H1 (cell line): Measurements from ENCODE around the gene SLC12A6. TPM values are rescaled to one million over a fixed set of nuclear protein-coding genes. Genes with fewer than 3 reads are reported as not detected.

Source experiments
- CTCF ChIA-PET: fragments of 300-600 bp; sonication (Branson Sonifier 250); formaldehyde crosslinking; loops from one replicate; lab custom pipeline; 2021; ENCODE audit not compliant: partially characterized antibody; lab: Charles Lee
- POLR2A ChIA-PET: fragments of 300-600 bp; sonication (Branson Sonifier 250); formaldehyde crosslinking; loops from one replicate; lab custom pipeline; 2021; ENCODE audit warnings: inconsistent platforms; ENCODE audit not compliant: partially characterized antibody; lab: Charles Lee
- DNase-seq, 2 experiments: peaks; one replicate each; pipeline versions ENCODE4 v3.0.0 to v3.0.0-alpha.2; 2010 to 2022; ENCODE audit warnings: low spot score in 2 of 2, low read depth in 1 of 2, mixed read lengths in 1 of 2
- FAIRE-seq: peaks from 2 replicates; lab custom pipeline; 2011; peaks lifted over from hg19 to GRCh38; lab: Jason Lieb, UNC
- H2AFZ ChIP-seq: 2 replicates; pipeline ENCODE4 v1.8.1; 2012; ENCODE audit warnings: low read length, inconsistent platforms
- H2AK5ac ChIP-seq: 2 replicates; pipeline ENCODE4 v1.6.1; 2013; ENCODE audit warnings: low read depth, low read length
- H2BK120ac ChIP-seq: replicated peaks from 2 replicates; pipeline ENCODE3; 2013; ENCODE audit warnings: low read depth, low read length, inconsistent platforms
- H2BK12ac ChIP-seq: 2 replicates; pipeline ENCODE4 v1.6.1; 2013; ENCODE audit warnings: low read depth, low read length
- H2BK15ac ChIP-seq: 2 replicates; pipeline ENCODE4 v1.6.1; 2013; ENCODE audit warnings: low read length
- H2BK20ac ChIP-seq: 2 replicates; pipeline ENCODE4 v1.6.1; 2013; ENCODE audit warnings: low read length
- H2BK5ac ChIP-seq: 2 replicates; pipeline ENCODE4 v1.6.1; 2013; ENCODE audit warnings: low read depth, low read length
- H3K14ac ChIP-seq: 2 replicates; pipeline ENCODE4 v1.6.1; 2013; ENCODE audit warnings: inconsistent platforms; ENCODE audit not compliant: insufficient read length
- H3K18ac ChIP-seq: 2 replicates; pipeline ENCODE4 v1.6.1; 2013; ENCODE audit warnings: low read length; ENCODE audit errors: extremely low read depth
- H3K23ac ChIP-seq: 2 replicates; pipeline ENCODE4 v1.6.1; 2013; ENCODE audit warnings: inconsistent platforms; ENCODE audit not compliant: insufficient read length
- H3K23me2 ChIP-seq: 2 replicates; pipeline ENCODE4 v1.6.1; 2013; ENCODE audit warnings: low read depth, low read length
- H3K27ac ChIP-seq: 2 replicates; pipeline ENCODE4 v1.6.1; 2011; ENCODE audit warnings: low read depth, low read length, inconsistent platforms
- H3K27me3 ChIP-seq, 4 experiments: replicated peaks in 1 of 4; 1 replicate in 1 of 4; 2 replicates in 3 of 4; pipeline versions ENCODE4 v1.6.1 to v1.8.1; 2011 to 2013; ENCODE audit warnings: low read length in 3 of 4, mild to moderate bottlenecking in 3 of 4, inconsistent platforms in 2 of 4, mixed read lengths in 2 of 4, moderate library complexity in 1 of 4; ENCODE audit not compliant: control insufficient read depth in 3 of 4, insufficient read depth in 3 of 4; ENCODE audit errors: extremely low read depth in 1 of 4
- H3K36me3 ChIP-seq, 4 experiments: 2 replicates each; pipeline versions ENCODE4 v1.6.1 to v1.8.1; 2011 to 2013; ENCODE audit warnings: mild to moderate bottlenecking in 4 of 4, low read length in 3 of 4, moderate library complexity in 2 of 4, control low read depth in 1 of 4, inconsistent platforms in 1 of 4; ENCODE audit not compliant: insufficient read depth in 4 of 4, control insufficient read depth in 2 of 4
- H3K4ac ChIP-seq: replicated peaks from 2 replicates; pipeline ENCODE3; 2013; ENCODE audit warnings: low read length, low read depth, mixed read lengths, inconsistent platforms; ENCODE audit not compliant: insufficient read length
- H3K4me1 ChIP-seq, 4 experiments: replicated peaks in 1 of 4; 1 replicate in 1 of 4; 2 replicates in 3 of 4; pipeline versions ENCODE4 v1.6.1 to v1.8.1; 2011 to 2013; ENCODE audit warnings: low read length in 3 of 4, inconsistent platforms in 2 of 4, mixed read lengths in 1 of 4; ENCODE audit not compliant: insufficient read depth in 4 of 4, control insufficient read depth in 3 of 4
- H3K4me2 ChIP-seq, 2 experiments: 2 replicates each; pipeline versions ENCODE4 v1.6.1 to v1.8.1; 2011 to 2013; ENCODE audit warnings: low read depth in 2 of 2, low read length in 2 of 2, control low read depth in 1 of 2, inconsistent platforms in 1 of 2, mild to moderate bottlenecking in 1 of 2; ENCODE audit not compliant: insufficient read depth in 1 of 2
- H3K4me3 ChIP-seq, 4 experiments: fragments of 200-600, 300-600 bp in 1 of 4; sonication (generic), shearing (Covaris generic), sonication (Bioruptor Twin) in 1 of 4; 2 replicates each; pipeline versions ENCODE4 v1.5.1 to v1.8.1; 2011 to 2016; ENCODE audit warnings: low read length in 4 of 4, low read depth in 3 of 4, control low read depth in 2 of 4, inconsistent platforms in 2 of 4, mild to moderate bottlenecking in 2 of 4, mixed read lengths in 1 of 4, moderate library complexity in 1 of 4; ENCODE audit not compliant: insufficient read depth in 2 of 4; ENCODE audit errors: extremely low read depth in 1 of 4
- H3K56ac ChIP-seq: replicated peaks from 2 replicates; pipeline ENCODE3; 2013; ENCODE audit warnings: low read depth, mild to moderate bottlenecking, mixed read lengths, low read length, inconsistent platforms; ENCODE audit not compliant: insufficient read length
- H3K79me1 ChIP-seq: 2 replicates; pipeline ENCODE4 v1.6.1; 2013; ENCODE audit warnings: low read depth, low read length, control low read depth
- H3K79me2 ChIP-seq, 2 experiments: 2 replicates each; pipeline versions ENCODE4 v1.6.1 to v1.8.1; 2012 to 2013; ENCODE audit warnings: low read length in 2 of 2, mild to moderate bottlenecking in 2 of 2, inconsistent platforms in 1 of 2; ENCODE audit not compliant: insufficient read depth in 2 of 2, control insufficient read depth in 1 of 2
- H3K9ac ChIP-seq, 4 experiments: replicated peaks in 1 of 4; 1 replicate in 1 of 4; 2 replicates in 3 of 4; pipeline versions ENCODE4 v1.6.1 to v1.8.1; 2011 to 2013; ENCODE audit warnings: low read depth in 3 of 4, low read length in 3 of 4, control low read depth in 2 of 4, mild to moderate bottlenecking in 2 of 4, moderate library complexity in 2 of 4, inconsistent platforms in 1 of 4; ENCODE audit errors: extremely low read depth in 1 of 4
- H3K9me3 ChIP-seq, 2 experiments: 2 replicates each; pipeline versions ENCODE4 v1.6.1 to v1.8.1; 2012 to 2013; ENCODE audit warnings: mild to moderate bottlenecking in 2 of 2, moderate library complexity in 2 of 2, control low read depth in 1 of 2, inconsistent platforms in 1 of 2, low read depth in 1 of 2, low read length in 1 of 2, mixed read lengths in 1 of 2; ENCODE audit not compliant: insufficient read depth in 2 of 2
- H4K20me1 ChIP-seq, 2 experiments: replicated peaks in 1 of 2; 2 replicates each; pipeline versions ENCODE3 to v1.8.1; 2011 to 2013; ENCODE audit warnings: inconsistent platforms in 2 of 2, low read length in 2 of 2, mild to moderate bottlenecking in 1 of 2; ENCODE audit not compliant: insufficient read depth in 2 of 2, control insufficient read depth in 1 of 2
- H4K5ac ChIP-seq: 2 replicates; pipeline ENCODE4 v1.6.1; 2013; ENCODE audit warnings: low read length, low read depth, mixed read lengths, inconsistent platforms; ENCODE audit not compliant: insufficient read length
- H4K8ac ChIP-seq: 2 replicates; pipeline ENCODE4 v1.8.0; 2013; ENCODE audit warnings: mild to moderate bottlenecking, moderate library complexity, low read length, inconsistent platforms; ENCODE audit not compliant: insufficient read depth; ENCODE audit errors: extremely low read depth
- H4K91ac ChIP-seq: replicated peaks from 2 replicates; pipeline ENCODE3; 2013; ENCODE audit warnings: low read length, mixed read lengths, inconsistent platforms; ENCODE audit not compliant: insufficient read length
- BRCA1 ChIP-seq: IDR thresholded peaks from 2 replicates; pipeline ENCODE4 v1.6.1; 2012; ENCODE audit warnings: low read depth, low read length, improper control_type of control experiment
- CBX5 ChIP-seq: fragments of 300-800, 300-1000 bp; sonication (generic); IDR thresholded peaks from 2 replicates; pipeline ENCODE4 v1.7.1; 2016; ENCODE audit warnings: antibody characterized with exemption, low read length, low read depth
- CREB1 ChIP-seq: IDR thresholded peaks from 2 replicates; pipeline ENCODE4 v1.6.1; 2012; ENCODE audit warnings: inconsistent platforms
- CTBP2 ChIP-seq: IDR thresholded peaks from 2 replicates; pipeline ENCODE4 v1.7.0; 2011; ENCODE audit warnings: borderline replicate concordance, mild to moderate bottlenecking, moderate library complexity, mixed read lengths, low read length; ENCODE audit not compliant: insufficient read depth, insufficient read length
- E2F6 ChIP-seq: IDR thresholded peaks from 2 replicates; pipeline ENCODE4 v1.6.1; 2012; ENCODE audit warnings: inconsistent platforms
- EGR1 ChIP-seq: IDR thresholded peaks from 2 replicates; pipeline ENCODE4 v1.6.1; 2011; ENCODE audit warnings: low read depth, low read length, borderline replicate concordance
- EP300 ChIP-seq, 2 experiments: IDR thresholded peaks; 1 replicate in 1 of 2; 2 replicates in 1 of 2; pipeline ENCODE4 v1.6.1; 2011 to 2012; ENCODE audit warnings: low read depth in 2 of 2, low read length in 2 of 2, mild to moderate bottlenecking in 2 of 2, borderline replicate concordance in 1 of 2, inconsistent platforms in 1 of 2, moderate library complexity in 1 of 2
- EZH2 ChIP-seq: fragments of 200-600 bp; sonication (generic); IDR thresholded peaks from 2 replicates; pipeline ENCODE4 v1.7.1; 2012; ENCODE audit warnings: low read depth, mild to moderate bottlenecking, moderate library complexity, low read length, inconsistent platforms; ENCODE audit not compliant: severe bottlenecking
- FOSL1 ChIP-seq: IDR thresholded peaks from 2 replicates; pipeline ENCODE4 v1.6.1; 2011; ENCODE audit warnings: mild to moderate bottlenecking, low read depth, low read length, moderate library complexity; ENCODE audit not compliant: insufficient read depth
- HDAC2 ChIP-seq, 2 experiments: fragments of 300-600 bp in 1 of 2; sonication (generic) in 1 of 2; IDR thresholded peaks; 2 replicates each; pipeline ENCODE4 v1.6.1; 2011 to 2012; ENCODE audit warnings: low read depth in 2 of 2, low read length in 2 of 2, mild to moderate bottlenecking in 2 of 2, moderate library complexity in 2 of 2, borderline replicate concordance in 1 of 2, inconsistent platforms in 1 of 2
- KDM5A ChIP-seq: fragments of 200-600 bp; IDR thresholded peaks from 2 replicates; pipeline ENCODE4 v1.7.1; 2012; ENCODE audit warnings: mild to moderate bottlenecking, low read length, inconsistent platforms, mixed read lengths
- SP4 ChIP-seq: IDR thresholded peaks from 2 replicates; pipeline ENCODE4 v1.6.1; 2012; ENCODE audit warnings: low read length, inconsistent platforms
- SUZ12 ChIP-seq: fragments of 200-600 bp; sonication (generic); IDR thresholded peaks from 2 replicates; pipeline ENCODE4 v1.6.1; 2012; ENCODE audit warnings: mild to moderate bottlenecking, inconsistent platforms, low read length, moderate library complexity, mixed read lengths
- TAF7 ChIP-seq: optimal IDR thresholded peaks from 2 replicates; pipeline ENCODE3; 2011; ENCODE audit warnings: low read depth, mild to moderate bottlenecking, inconsistent platforms, low read length, moderate library complexity, borderline replicate concordance
- polyA plus RNA-seq, 7 experiments: library from polyadenylated mRNA; depleted of rRNA in 3 of 7; stranded (reverse) in 5 of 7; unstranded in 2 of 7; fragments of >200 nt in 5 of 7; fragments of 200-250 nt in 2 of 7; gene quantifications; 1 replicate in 5 of 7; 2 replicates in 1 of 7; 4 replicates in 1 of 7; pipeline versions ENCODE4 v1.2.1 to v1.2.3, GENCODE V29; 2011 to 2013; ENCODE audit warnings: missing spikeins in 2 of 7, mixed read lengths in 2 of 7
- total RNA-seq: library from RNA; stranded (reverse); fragmentation: NEBNext Ultra II Directional; extraction: Animal tissue kit (Norgen Biotek cat#: 25700); gene quantifications from 2 replicates; pipeline ENCODE4 v1.2.1, GENCODE V29; 2021

SLC12A6 gene
- total and polyA plus RNA-seq, 2 of the 8 experiments (the other 6 are each of a cell fraction or from before 2014, with no cell fraction given): 9.2 to 11.1 TPM

GRCh38 chr15:34325368-34325767 lies 12.2 kb downstream of the SLC12A6 start:
- CTCF ChIA-PET: interaction anchor here (0.6 to 0.9 kb wide), 3 partner anchors 11 to 36 kb away, joined by 3 read pairs; no protein-coding TSS in a partner anchor
- H3K14ac ChIP-seq: no peak overlapping the region
- H3K56ac ChIP-seq: no peak overlapping the region
- H2BK12ac ChIP-seq: no peak overlapping the region
- H3K79me2 ChIP-seq: no peaks in the 10 kb centered on the region
- no peak overlapping the region for H2AK5ac ChIP-seq
- H3K23ac ChIP-seq: no peak overlapping the region
- H2AFZ ChIP-seq: no peak overlapping the region
- H3K79me1 ChIP-seq: no peaks in the 10 kb centered on the region
- H3K9me3 ChIP-seq: peaks cover 7% of the 10 kb centered on the region in 2 experiments; a peak in 1 of 4 replicates
- no peaks in the 10 kb centered on the region for H3K27me3 ChIP-seq
- H3K9ac ChIP-seq: no peak overlapping the region
- no peak for DNase-seq
- no peak overlapping the region for H2BK15ac ChIP-seq
- H3K4me3 ChIP-seq: no peak overlapping the region
- no peak overlapping the region for H2BK5ac ChIP-seq
- no peaks in the 10 kb centered on the region for H3K23me2 ChIP-seq
- FAIRE-seq: no peak
- H3K4me1 ChIP-seq: no peaks in the 10 kb centered on the region
- 0 out of 8 replicates have a peak, but pooled peaks cover 0 to 5% (median 0%) of the 10 kb centered on the region in 4 experiments for H3K36me3 ChIP-seq
- H3K4ac ChIP-seq: no peak overlapping the region
- H4K91ac ChIP-seq: no peak overlapping the region
- no peak overlapping the region for H3K4me2 ChIP-seq
- no peak overlapping the region for H2BK120ac ChIP-seq
- H3K27ac ChIP-seq: no peak overlapping the region
- H4K8ac ChIP-seq: no peak overlapping the region
- POLR2A ChIA-PET: no interaction called here
- no peak overlapping the region for H4K5ac ChIP-seq
- H2BK20ac ChIP-seq: no peak overlapping the region
- H4K20me1 ChIP-seq: no peaks in the 10 kb centered on the region
- H3K18ac ChIP-seq: no peak overlapping the region
- no peak for TF ChIP-seq HDAC2 (IDR thresholded peaks at IDR 0.05; ENCODE audit: borderline replicate concordance in 1 of 2, low read depth in 2 of 2, low read length in 2 of 2)
- TF ChIP-seq TAF7: no peak
- TF ChIP-seq BRCA1: no peak
- TF ChIP-seq CTBP2: no peak
- no peak for TF ChIP-seq EP300 (IDR thresholded peaks at IDR 0.05; ENCODE audit: borderline replicate concordance in 1 of 2, low read depth in 2 of 2, low read length in 2 of 2)
- no peak for TF ChIP-seq EZH2
- no peak for TF ChIP-seq CREB1
- no peak for TF ChIP-seq SUZ12
- TF ChIP-seq KDM5A: no peak
- TF ChIP-seq E2F6: no peak
- no peak for TF ChIP-seq EGR1
- no peak for TF ChIP-seq CBX5
- TF ChIP-seq SP4: no peak
- TF ChIP-seq FOSL1: no peak
